Measurements from ENCODE around the gene NCMAP. TPM values are rescaled to one million over a fixed set of nuclear protein-coding genes. Genes with fewer than 3 reads are reported as not detected.

NCMAP gene
- total RNA-seq, 2 experiments from 2014 or later: 0.99 to 1.1 TPM

- intact Hi-C loops (cut with micrococcal nuclease; ENCODE audit: unreplicated experiment): no loop called here
- ChIA-PET POLR2A (no interaction called here), CTCF (ENCODE audit: unreplicated experiment) (no interaction called here)
- H3K4me1 ChIP-seq (ENCODE audit: insufficient read depth, low read length, poor library complexity, severe bottlenecking): peaks cover 60% of the 10 kb centered on the region
- H3K79me2 ChIP-seq (ENCODE audit: insufficient read depth, low read depth, low read length): no peaks in the 10 kb centered on the region
- BruUV-seq (replicated peaks): no TSS peak
- no peaks in the 10 kb centered on the region for H3K36me3 ChIP-seq (ENCODE audit: insufficient read depth, low read length)
- H4K20me1 ChIP-seq (ENCODE audit: insufficient read depth, low read length): no peaks in the 10 kb centered on the region
- no peak for DNase-seq (ENCODE audit: low spot score)
- peak overlapping the region; percentile 51; the same call in 1 of the 2 replicates for H2AFZ ChIP-seq (ENCODE audit: low read length)
- no peaks in the 10 kb centered on the region for H3K9me3 ChIP-seq (ENCODE audit: low read length)
- peak overlapping the region; percentile 13 for H3K4me2 ChIP-seq (ENCODE audit: low read length)
- TF ChIP-seq EZH2phosphoT487 (IDR thresholded peaks at IDR 0.05; ENCODE audit: borderline replicate concordance, low read depth, low read length) (no peak), CTCF (conservative IDR thresholded peaks at IDR 0.05; ENCODE audit: low read length) (no peak)
- no peak overlapping the region for H3K27ac ChIP-seq (ENCODE audit: low read depth, low read length, poor library complexity, severe bottlenecking)
- H3K4me3 ChIP-seq (ENCODE audit: low read depth, low read length, poor library complexity, severe bottlenecking): no peak overlapping the region
- H3K9me2 ChIP-seq (ENCODE audit: insufficient read depth, low read length): no peaks in the 10 kb centered on the region
These were observed 4.5 kb upstream of the NCMAP start for GRCh38 chr1:24551290-24551959.

GRCh38 chr1:24551960-24552571 lies 3.8 kb upstream of the NCMAP start:
- intact Hi-C loops (cut with micrococcal nuclease; ENCODE audit: unreplicated experiment): no loop called here
- no peaks in the 10 kb centered on the region for H4K20me1 ChIP-seq (ENCODE audit: insufficient read depth, low read length)
- no peaks in the 10 kb centered on the region for H3K79me2 ChIP-seq (ENCODE audit: insufficient read depth, low read depth, low read length)
- H3K4me1 ChIP-seq (ENCODE audit: insufficient read depth, low read length, poor library complexity, severe bottlenecking): peaks cover 65% of the 10 kb centered on the region
- TF ChIP-seq EZH2phosphoT487 (IDR thresholded peaks at IDR 0.05; ENCODE audit: borderline replicate concordance, low read depth, low read length) (no peak), CTCF (conservative IDR thresholded peaks at IDR 0.05; ENCODE audit: low read length) (no peak)
- peak overlapping the region; percentile 13 for H3K4me2 ChIP-seq (ENCODE audit: low read length)
- H3K9me3 ChIP-seq (ENCODE audit: low read length): no peaks in the 10 kb centered on the region
- no peak overlapping the region for H3K4me3 ChIP-seq (ENCODE audit: low read depth, low read length, poor library complexity, severe bottlenecking)
- no peak for DNase-seq (ENCODE audit: low spot score)
- peak overlapping the region; percentile 51; the same call in 1 of the 2 replicates for H2AFZ ChIP-seq (ENCODE audit: low read length)
- ChIA-PET POLR2A (no interaction called here), CTCF (ENCODE audit: unreplicated experiment) (no interaction called here)
- no TSS peak for BruUV-seq (replicated peaks)
- no peak overlapping the region for H3K27ac ChIP-seq (ENCODE audit: low read depth, low read length, poor library complexity, severe bottlenecking)
- no peaks in the 10 kb centered on the region for H3K9me2 ChIP-seq (ENCODE audit: insufficient read depth, low read length)
- no peaks in the 10 kb centered on the region for H3K36me3 ChIP-seq (ENCODE audit: insufficient read depth, low read length)

- Histone ChIP-seq H2AFZ (ENCODE audit: low read length) (no peak overlapping the region), H3K79me2 (ENCODE audit: insufficient read depth, low read depth, low read length) (no peaks in the 10 kb centered on the region), H3K4me2 (ENCODE audit: low read length) (no peak overlapping the region), H3K4me3 (ENCODE audit: low read depth, low read length, poor library complexity, severe bottlenecking) (no peak overlapping the region), H3K36me3 (ENCODE audit: insufficient read depth, low read length) (no peaks in the 10 kb centered on the region), H4K20me1 (ENCODE audit: insufficient read depth, low read length) (no peaks in the 10 kb centered on the region), H3K27ac (ENCODE audit: low read depth, low read length, poor library complexity, severe bottlenecking) (no peak overlapping the region), H3K9me3 (ENCODE audit: low read length) (no peaks in the 10 kb centered on the region), H3K4me1 (ENCODE audit: insufficient read depth, low read length, poor library complexity, severe bottlenecking) (peaks cover 62% of the 10 kb centered on the region), H3K9me2 (ENCODE audit: insufficient read depth, low read length) (no peaks in the 10 kb centered on the region)
- no peak for DNase-seq (ENCODE audit: low spot score)
- ChIA-PET CTCF (ENCODE audit: unreplicated experiment) (no interaction called here), POLR2A (no interaction called here)
- no peak for TF ChIP-seq CTCF (conservative IDR thresholded peaks at IDR 0.05; ENCODE audit: low read length)
- TF ChIP-seq EZH2phosphoT487 (IDR thresholded peaks at IDR 0.05; ENCODE audit: borderline replicate concordance, low read depth, low read length): no peak
- no TSS peak for BruUV-seq (replicated peaks)
- intact Hi-C loops (cut with micrococcal nuclease; ENCODE audit: unreplicated experiment): no loop called here
These were observed 2.0 kb upstream of the NCMAP start for GRCh38 chr1:24553931-24554330.

Data from OCI-LY7 (cell line).